GM12878 (cell line): Measurements from ENCODE around the gene RFTN2. TPM values are rescaled to one million over a fixed set of nuclear protein-coding genes. Genes with fewer than 3 reads are reported as not detected.

ENCODE experiments used
- ATAC-seq: fragments of 200-7000 bp; cut with Tn5 transposase; 3 replicates; pipeline ENCODE4 v1.9.1; 2020; ENCODE audit warnings: mild to moderate bottlenecking, moderate library complexity
- BruUV-seq: library from RNA; stranded (reverse); fragments of 400-500 nt; replicated peaks from 2 replicates; lab custom pipeline; 2021; lab: Mats Ljungman, UMichigan
- CTCF ChIA-PET: fragments of 300-600 bp; sonication (Branson Sonifier 250); formaldehyde crosslinking; extraction: SDS; loops from one replicate; lab custom pipeline; 2021; ENCODE audit warnings: inconsistent platforms; lab: Yijun Ruan, JAX
- POLR2A ChIA-PET: fragments of 350-600 bp; formaldehyde crosslinking; extraction: SDS; loops from one replicate; lab custom pipeline; 2021; ENCODE audit warnings: inconsistent platforms; lab: Charles Lee
- RAD21 ChIA-PET: fragments of 300-600 bp; sonication (Branson Sonifier 250); formaldehyde crosslinking; loops from one replicate; lab custom pipeline; 2023; ENCODE audit warnings: antibody characterized with exemption; ENCODE audit not compliant: unreplicated experiment; lab: Charles Lee
- SMC1A ChIA-PET: fragments of 300-600 bp; sonication (Branson Sonifier 250); formaldehyde crosslinking; loops from one replicate; lab custom pipeline; 2023; ENCODE audit not compliant: unreplicated experiment, uncharacterized antibody; lab: Charles Lee
- DNase-seq: peaks from one replicate; pipeline ENCODE4 v3.0.0-alpha.2; 2011; ENCODE audit warnings: low read depth, low spot score
- FAIRE-seq: peaks from 3 replicates; lab custom pipeline; 2011; peaks lifted over from hg19 to GRCh38; lab: Jason Lieb, UNC
- H2AFZ ChIP-seq: 2 replicates; pipeline ENCODE4 v1.6.0; 2011; ENCODE audit warnings: low read depth, low read length, control low read depth; ENCODE audit not compliant: control insufficient read depth
- H3K27ac ChIP-seq: 2 replicates; pipeline ENCODE4 v1.5.1; 2011; ENCODE audit warnings: control low read depth; ENCODE audit not compliant: control insufficient read depth, insufficient read depth
- H3K27me3 ChIP-seq, 2 experiments: replicated peaks in 1 of 2; 2 replicates each; pipeline versions ENCODE4 v1.6.0 to v1.6.1; 2011; ENCODE audit warnings: low read length in 1 of 2; ENCODE audit not compliant: control insufficient read depth in 2 of 2, insufficient read depth in 2 of 2
- H3K36me3 ChIP-seq, 2 experiments: 2 replicates each; pipeline ENCODE4 v1.5.1; 2011; ENCODE audit warnings: low read length in 1 of 2; ENCODE audit not compliant: control insufficient read depth in 2 of 2, insufficient read depth in 2 of 2
- H3K4me1 ChIP-seq: 2 replicates; pipeline ENCODE4 v1.6.1; 2011; ENCODE audit warnings: mild to moderate bottlenecking, low read length, moderate library complexity, mixed read lengths; ENCODE audit not compliant: control insufficient read depth, insufficient read depth
- H3K4me2 ChIP-seq: 2 replicates; pipeline ENCODE4 v1.6.0; 2011; ENCODE audit warnings: control low read depth; ENCODE audit not compliant: control insufficient read depth, insufficient read depth
- H3K4me3 ChIP-seq: fragments of 200-600 bp; sonication (generic); 2 replicates; pipeline ENCODE4 v1.5.1; 2016
- H3K79me2 ChIP-seq: 2 replicates; pipeline ENCODE4 v1.6.0; 2011; ENCODE audit warnings: low read length; ENCODE audit not compliant: control insufficient read depth, insufficient read depth
- H3K9ac ChIP-seq: 2 replicates; pipeline ENCODE4 v1.8.0; 2011; ENCODE audit warnings: low read length, control low read depth, mixed read lengths; ENCODE audit not compliant: control insufficient read depth, insufficient read depth
- H3K9me3 ChIP-seq: replicated peaks from 3 replicates; pipeline ENCODE4 v1.5.1; 2011; ENCODE audit warnings: mild to moderate bottlenecking, low read length; ENCODE audit not compliant: control insufficient read depth, insufficient read depth
- H4K20me1 ChIP-seq: 2 replicates; pipeline ENCODE4 v1.6.0; 2011; ENCODE audit not compliant: control insufficient read depth, insufficient read depth
- ATF7 ChIP-seq: fragments of 450-650 bp; IDR thresholded peaks from 2 replicates; pipeline ENCODE4 v1.6.1; 2016; ENCODE audit warnings: low read depth, mild to moderate bottlenecking
- CBFB ChIP-seq: IDR thresholded peaks from 2 replicates; pipeline ENCODE4 v1.6.1; 2016; ENCODE audit warnings: antibody characterized with exemption, low read depth
- ELK1 ChIP-seq: IDR thresholded peaks from 2 replicates; pipeline ENCODE4 v1.6.1; 2012; ENCODE audit warnings: low read depth, low read length, improper control_type of control experiment
- HDAC2 ChIP-seq: fragments of 200-600 bp; sonication (generic); IDR thresholded peaks from 2 replicates; pipeline ENCODE4 v1.6.1; 2017
- IRF4 ChIP-seq: IDR thresholded peaks from 2 replicates; pipeline ENCODE4 v1.6.1; 2011; ENCODE audit warnings: low read depth, low read length
- KLF5 ChIP-seq: fragments of 450-650 bp; IDR thresholded peaks from 2 replicates; pipeline ENCODE4 v1.6.1; 2014; ENCODE audit warnings: mild to moderate bottlenecking; ENCODE audit not compliant: partially characterized antibody
- NFXL1 ChIP-seq: fragments of 450-650 bp; IDR thresholded peaks from 2 replicates; pipeline ENCODE4 v1.6.1; 2017; ENCODE audit warnings: antibody characterized with exemption, mild to moderate bottlenecking, borderline replicate concordance
- PBX3 ChIP-seq: IDR thresholded peaks from 2 replicates; pipeline ENCODE4 v1.6.1; 2011; ENCODE audit warnings: mild to moderate bottlenecking, low read depth, low read length, moderate library complexity; ENCODE audit not compliant: insufficient replicate concordance
- RAD51 ChIP-seq: fragments of 450-650 bp; IDR thresholded peaks from 2 replicates; pipeline ENCODE4 v1.6.1; 2016; ENCODE audit warnings: moderate library complexity, mild to moderate bottlenecking, inconsistent platforms
- RELA ChIP-seq: fragments of 450-650 bp; IDR thresholded peaks from 2 replicates; pipeline ENCODE4 v1.8.0; 2014; ENCODE audit warnings: borderline replicate concordance; ENCODE audit not compliant: partially characterized antibody
- RELB ChIP-seq: fragments of 450-650 bp; IDR thresholded peaks from 2 replicates; pipeline ENCODE4 v1.6.1; 2017; ENCODE audit warnings: low read depth, mild to moderate bottlenecking, moderate library complexity
- SIN3A ChIP-seq: IDR thresholded peaks from 2 replicates; pipeline ENCODE4 v1.6.1; 2012; ENCODE audit warnings: low read depth, low read length, improper control_type of control experiment
- STAT1 ChIP-seq: fragments of 450-650 bp; conservative IDR thresholded peaks from 2 replicates; pipeline ENCODE4 v1.6.1; 2014; ENCODE audit warnings: antibody characterized with exemption, mild to moderate bottlenecking
- YY1 ChIP-seq: IDR thresholded peaks from 2 replicates; pipeline ENCODE4 v1.6.1; 2011; ENCODE audit warnings: low read depth, mild to moderate bottlenecking, low read length
- ZNF274 ChIP-seq: IDR thresholded peaks from one replicate; pipeline ENCODE4 v1.8.0; 2011; ENCODE audit not compliant: insufficient read length, insufficient read depth
- ZNF622 ChIP-seq: fragments of 450-650 bp; IDR thresholded peaks from 2 replicates; pipeline ENCODE4 v1.6.1; 2017; ENCODE audit warnings: mild to moderate bottlenecking, inconsistent platforms
- WGBS: methylation state at CpG from one replicate; pipeline ENCODE4 v1.1.6; 2016; ENCODE audit warnings: low lambda C conversion rate; ENCODE audit not compliant: insufficient replicate concordance, insufficient coverage; ENCODE audit errors: missing lambda C conversion rate; 5-methylcytosine and 5-hydroxymethylcytosine counted together
- in situ Hi-C: fragments of 300-500 bp; cut with MboI; formaldehyde crosslinking; loops from 9 replicates; pipeline ENCODE4 v1.14.3; 2018; ENCODE audit warnings: mixed read lengths
- intact Hi-C: fragments of 100-400 bp; cut with micrococcal nuclease; formaldehyde crosslinking; loops from one replicate; pipeline ENCODE4 v1.14.2; 2022; ENCODE audit not compliant: unreplicated experiment
- polyA plus RNA-seq, 11 experiments: library from polyadenylated mRNA; depleted of rRNA in 4 of 11; unstranded in 6 of 11; stranded (reverse) in 5 of 11; fragments of >200 nt; fragmentation: Nextera tagmentation in 4 of 11; fragmentation: Illumina TruSeq in 1 of 11; extraction: Ambion mirVana in 4 of 11; extraction: Trizol in 1 of 11; gene quantifications; 1 replicate in 1 of 11; 2 replicates in 10 of 11; pipeline versions ENCODE4 v1.2.1 to v1.2.3, GENCODE V29; 2011 to 2016; ENCODE audit warnings: inconsistent platforms in 2 of 11, missing spikeins in 2 of 11, low read depth in 1 of 11
- total RNA-seq, 4 experiments: library from RNA; depleted of rRNA in 3 of 4; stranded (reverse); fragments of >200 nt in 3 of 4; fragmentation: Illumina TruSeq in 1 of 4; extraction: Trizol in 1 of 4; gene quantifications; 2 replicates each; pipeline versions ENCODE4 v1.2.1 to v1.2.3, GENCODE V29; 2013 to 2021

The RFTN2 gene
- total and polyA plus RNA-seq, 10 of the 15 experiments (the other 5 are each of a cell fraction or from before 2014, with no cell fraction given), result 0.09 to 0.23 TPM; not detected in 8

GRCh38 chr2:197677483-197677882 lies 2.1 kb upstream of the RFTN2 start:
- intact Hi-C loops (no loop called here), in situ Hi-C loops (no loop called here)
- ATAC-seq (no peak), DNase-seq (no peak), FAIRE-seq (no peak)
- BruUV-seq, result no TSS peak
- Histone ChIP-seq H3K4me2 (no peak overlapping the region), H3K79me2 (no peaks in the 10 kb centered on the region), H3K27me3 (no peaks in the 10 kb centered on the region), H3K4me3 (no peak overlapping the region), H3K4me1 (no peaks in the 10 kb centered on the region), H3K9ac (no peak overlapping the region), H4K20me1 (no peaks in the 10 kb centered on the region), H2AFZ (no peak overlapping the region), H3K27ac (no peak overlapping the region), H3K9me3 (no peaks in the 10 kb centered on the region), H3K36me3 (no peaks in the 10 kb centered on the region)
- 32% methylated on average over 2 of the region's 2 CpGs for WGBS
- CTCF ChIA-PET, result no interaction called here
- TF ChIP-seq HDAC2, result no peak
- RAD21 ChIA-PET, result no interaction called here
- POLR2A ChIA-PET, result no interaction called here
- SMC1A ChIA-PET, result no interaction called here

GRCh38 chr2:197677056-197677455 lies 1.7 kb upstream of the RFTN2 start:
- BruUV-seq, result no TSS peak
- ATAC-seq (no peak), DNase-seq (no peak), FAIRE-seq (no peak)
- no peaks in the 10 kb centered on the region for H4K20me1 ChIP-seq
- no peaks in the 10 kb centered on the region for H3K79me2 ChIP-seq
- H2AFZ ChIP-seq, result no peak overlapping the region
- H3K9me3 ChIP-seq, result no peaks in the 10 kb centered on the region
- no peaks in the 10 kb centered on the region for H3K36me3 ChIP-seq
- intact Hi-C loops (no loop called here), in situ Hi-C loops (no loop called here)
- ChIA-PET CTCF (no interaction called here), SMC1A (no interaction called here), RAD21 (no interaction called here), POLR2A (no interaction called here)
- H3K4me3 ChIP-seq, result no peak overlapping the region
- H3K27ac ChIP-seq, result no peak overlapping the region
- WGBS, result 85% methylated on average over 3 of the region's 3 CpGs
- no peaks in the 10 kb centered on the region for H3K4me1 ChIP-seq
- H3K27me3 ChIP-seq, result no peaks in the 10 kb centered on the region
- H3K4me2 ChIP-seq, result no peak overlapping the region
- TF ChIP-seq NFXL1 (no peak), ZNF622 (no peak), ATF7 (no peak), ELK1 (no peak), STAT1 (no peak), PBX3 (no peak), IRF4 (no peak), YY1 (no peak), KLF5 (no peak), RELA (no peak), CBFB (no peak), SIN3A (no peak), ZNF274 (no peak), RAD51 (no peak), RELB (no peak)
- no peak overlapping the region for H3K9ac ChIP-seq
